ENCODE measurements around the gene PLEKHJ1. TPM values are rescaled to one million over a fixed set of nuclear protein-coding genes. Genes with fewer than 3 reads are reported as not detected.
A peak's percentile ranks its signal among the peaks of the same experiment; 100 is the strongest.

Gene PLEKHJ1
- total and polyA plus RNA-seq, 2 of the 13 experiments (the other 11 are each of a cell fraction or from before 2014, with no cell fraction given): 70.5 to 130 TPM

DNA sequence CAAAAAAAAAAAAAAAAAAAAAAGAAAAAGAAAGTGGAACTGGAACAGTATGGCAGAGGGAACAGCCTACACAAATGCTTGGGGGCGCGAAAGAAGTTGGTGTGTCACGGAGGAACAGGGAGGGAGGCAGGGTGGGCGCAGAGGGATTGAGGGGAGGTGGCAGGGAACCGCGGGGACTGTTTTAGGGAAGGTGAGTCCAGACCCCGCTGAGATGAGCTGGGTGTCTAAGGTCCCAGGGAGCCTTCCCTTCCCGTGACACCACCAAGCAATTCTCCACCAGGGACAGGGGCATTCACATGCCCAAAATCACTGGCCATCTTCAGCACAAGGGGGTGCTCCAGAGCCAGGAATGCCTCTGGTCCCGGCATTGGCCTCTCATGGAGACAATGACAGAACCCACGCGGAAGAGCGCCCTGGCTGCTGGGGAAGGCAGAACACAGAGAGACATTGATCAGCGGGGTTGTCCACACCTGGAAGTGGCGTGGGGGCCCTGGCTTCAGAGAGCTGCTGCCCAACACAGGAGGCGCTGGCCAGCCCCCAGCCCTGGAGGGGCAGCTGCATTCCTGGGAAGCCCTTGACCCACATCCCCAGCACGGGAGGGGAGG, 38.9 kb upstream of the PLEKHJ1 start (continued):
- TF ChIP-seq, protein P1, sequence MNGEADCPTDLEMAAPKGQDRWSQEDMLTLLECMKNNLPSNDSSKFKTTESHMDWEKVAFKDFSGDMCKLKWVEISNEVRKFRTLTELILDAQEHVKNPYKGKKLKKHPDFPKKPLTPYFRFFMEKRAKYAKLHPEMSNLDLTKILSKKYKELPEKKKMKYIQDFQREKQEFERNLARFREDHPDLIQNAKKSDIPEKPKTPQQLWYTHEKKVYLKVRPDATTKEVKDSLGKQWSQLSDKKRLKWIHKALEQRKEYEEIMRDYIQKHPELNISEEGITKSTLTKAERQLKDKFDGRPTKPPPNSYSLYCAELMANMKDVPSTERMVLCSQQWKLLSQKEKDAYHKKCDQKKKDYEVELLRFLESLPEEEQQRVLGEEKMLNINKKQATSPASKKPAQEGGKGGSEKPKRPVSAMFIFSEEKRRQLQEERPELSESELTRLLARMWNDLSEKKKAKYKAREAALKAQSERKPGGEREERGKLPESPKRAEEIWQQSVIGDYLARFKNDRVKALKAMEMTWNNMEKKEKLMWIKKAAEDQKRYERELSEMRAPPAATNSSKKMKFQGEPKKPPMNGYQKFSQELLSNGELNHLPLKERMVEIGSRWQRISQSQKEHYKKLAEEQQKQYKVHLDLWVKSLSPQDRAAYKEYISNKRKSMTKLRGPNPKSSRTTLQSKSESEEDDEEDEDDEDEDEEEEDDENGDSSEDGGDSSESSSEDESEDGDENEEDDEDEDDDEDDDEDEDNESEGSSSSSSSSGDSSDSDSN (CRISPR knock-in tag; IDR thresholded peaks at IDR 0.05): peak; percentile 8; the same call in 1 of the 2 replicates

DNA sequence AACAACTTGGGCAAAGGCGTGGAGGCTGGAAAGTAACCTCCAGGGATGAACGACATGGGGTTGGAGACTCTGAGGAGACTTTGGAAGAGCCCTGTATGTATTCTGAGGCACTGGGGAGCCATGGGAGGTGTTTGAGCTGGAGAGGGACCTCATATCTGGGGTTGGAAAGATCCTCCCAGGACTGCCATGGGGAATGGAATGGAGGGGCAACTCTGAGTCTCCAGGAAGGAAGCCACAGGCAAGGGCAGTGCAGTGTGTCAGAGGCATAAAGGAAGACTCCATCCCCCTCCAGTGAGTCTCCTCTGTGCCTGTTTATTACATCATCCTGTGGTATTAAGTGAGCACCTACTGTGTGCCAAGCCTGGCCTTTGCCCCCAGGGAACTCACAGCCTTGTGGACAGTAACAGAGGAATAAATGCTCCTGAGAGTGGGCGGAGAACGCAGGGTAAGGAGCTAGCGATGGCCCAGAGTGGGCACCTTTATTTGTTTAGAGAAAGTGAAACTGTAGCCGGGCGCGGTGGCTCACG, 38.1 kb upstream of the PLEKHJ1 start:
- Histone ChIP-seq H4K20me1 (ENCODE audit: insufficient read depth, low read length) (peaks cover 58% of the 10 kb centered on the region), H3K9ac (ENCODE audit: insufficient read depth, low read depth, low read length) (peak overlapping the region; percentile 7; the same call in 1 of the 2 replicates), H3K4me1 (ENCODE audit: insufficient read depth, low read length) (peaks cover 40% of the 10 kb centered on the region), H3K27ac (ENCODE audit: extremely low read length, insufficient read depth, low read length) (no peak overlapping the region), H3K36me3 (replicated peaks in 1 of 2; ENCODE audit: control insufficient read depth in 1 of 2, insufficient read depth in 2 of 2, low read length in 2 of 2) (peaks cover 4 to 17% of the 10 kb centered on the region in 2 experiments; a peak in 4 of 5 replicates), H2AFZ (ENCODE audit: low read length) (no peak overlapping the region), H3K4me2 (ENCODE audit: low read depth, low read length) (peak overlapping the region; percentile 63), H3K4me3 (replicated peaks in 1 of 3; ENCODE audit: insufficient read depth in 1 of 3, low read depth in 2 of 3, low read length in 3 of 3) (0 out of 6 replicates have a peak overlapping the region, but pooled peaks of 1 of the 3 experiments have one; percentile 56), H3K9me3 (ENCODE audit: low read length) (no peaks in the 10 kb centered on the region), H3K79me2 (ENCODE audit: insufficient read depth, low read length) (peaks cover 33% of the 10 kb centered on the region), H3K27me3 (ENCODE audit: control insufficient read depth in 1 of 2, insufficient read depth in 2 of 2, low read length in 2 of 2) (no peaks in the 10 kb centered on the region)
- FAIRE-seq (no peak), ATAC-seq (no peak), DNase-seq (ENCODE audit: low spot score) (no peak)
- ChIA-PET POLR2A (interaction anchor here (1.3 to 1.7 kb wide), 2 partner anchors 11 to 123 kb away, joined by 3 to 7 read pairs; partner anchors contain the start of gene AP3D1), CTCF (ENCODE audit: low intra/inter-chr PET ratio, low total read pairs) (interaction anchor here (1.1 to 1.7 kb wide), 4 partner anchors 20 to 41 kb away, joined by 3 to 17 read pairs (median 14); partner anchors contain the start of genes PLEKHJ1 and SF3A2)
- no TSS peak for BruUV-seq (replicated peaks)
- WGBS (ENCODE audit: low lambda C conversion rate): 95% methylated on average over 9 of the region's 9 CpGs
- in situ Hi-C loops (cut with HindIII; ENCODE audit: extremely low pct_ligation_motif_present, low pct_unique_long_range_greater_than_20kb): no loop called here
- intact Hi-C loops (cut with micrococcal nuclease; ENCODE audit: unreplicated experiment): loop anchor here (5.0 kb wide), 1 partner anchor 37 kb away; the partner anchor contains the start of genes PLEKHJ1 and SF3A2
- TF ChIP-seq SOX13 (IDR thresholded peaks at IDR 0.05): no peak
- no peak for TF ChIP-seq SOX13 (CRISPR knock-in tag; conservative IDR thresholded peaks at IDR 0.05 in 1 of 2, IDR thresholded peaks at IDR 0.05 in 1 of 2)
- TF ChIP-seq, protein P2, sequence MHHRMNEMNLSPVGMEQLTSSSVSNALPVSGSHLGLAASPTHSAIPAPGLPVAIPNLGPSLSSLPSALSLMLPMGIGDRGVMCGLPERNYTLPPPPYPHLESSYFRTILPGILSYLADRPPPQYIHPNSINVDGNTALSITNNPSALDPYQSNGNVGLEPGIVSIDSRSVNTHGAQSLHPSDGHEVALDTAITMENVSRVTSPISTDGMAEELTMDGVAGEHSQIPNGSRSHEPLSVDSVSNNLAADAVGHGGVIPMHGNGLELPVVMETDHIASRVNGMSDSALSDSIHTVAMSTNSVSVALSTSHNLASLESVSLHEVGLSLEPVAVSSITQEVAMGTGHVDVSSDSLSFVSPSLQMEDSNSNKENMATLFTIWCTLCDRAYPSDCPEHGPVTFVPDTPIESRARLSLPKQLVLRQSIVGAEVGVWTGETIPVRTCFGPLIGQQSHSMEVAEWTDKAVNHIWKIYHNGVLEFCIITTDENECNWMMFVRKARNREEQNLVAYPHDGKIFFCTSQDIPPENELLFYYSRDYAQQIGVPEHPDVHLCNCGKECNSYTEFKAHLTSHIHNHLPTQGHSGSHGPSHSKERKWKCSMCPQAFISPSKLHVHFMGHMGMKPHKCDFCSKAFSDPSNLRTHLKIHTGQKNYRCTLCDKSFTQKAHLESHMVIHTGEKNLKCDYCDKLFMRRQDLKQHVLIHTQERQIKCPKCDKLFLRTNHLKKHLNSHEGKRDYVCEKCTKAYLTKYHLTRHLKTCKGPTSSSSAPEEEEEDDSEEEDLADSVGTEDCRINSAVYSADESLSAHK (CRISPR knock-in tag; IDR thresholded peaks at IDR 0.05; ENCODE audit: borderline replicate concordance): no peak
- TF ChIP-seq HDAC2 (CRISPR knock-in tag; IDR thresholded peaks at IDR 0.05): no peak
- peak in 1 of 2 experiments; percentile 38; a peak in 1 of 4 replicates for TF ChIP-seq POLR2A (IDR thresholded peaks at IDR 0.05; ENCODE audit: insufficient read depth in 1 of 2, low read depth in 2 of 2, low read length in 2 of 2)
- TF ChIP-seq, protein P1 (CRISPR knock-in tag; IDR thresholded peaks at IDR 0.05): no peak
- peak; percentile 89 for TF ChIP-seq ZKSCAN1 (IDR thresholded peaks at IDR 0.05; ENCODE audit: low read length)
- no peak for TF ChIP-seq ASH2L (IDR thresholded peaks at IDR 0.05; ENCODE audit: insufficient read length, low read depth, low read length)
- no peak for TF ChIP-seq CCDC6 (CRISPR knock-in tag; IDR thresholded peaks at IDR 0.05)
- TF ChIP-seq POGZ (CRISPR knock-in tag; IDR thresholded peaks at IDR 0.05): no peak
- TF ChIP-seq ZMYM3 (CRISPR knock-in tag; IDR thresholded peaks at IDR 0.05): peak; percentile 64; the same call in 1 of the 2 replicates
- no peak for TF ChIP-seq HCFC1 (IDR thresholded peaks at IDR 0.05; ENCODE audit: low read depth, low read length)
